ENCODE results near the gene SGK2.
"Not testable (repeated sequence)": the region's sequence is repeated elsewhere in the genome, so short reads cannot be mapped to it uniquely, and the experiment has no call there.

SGK2 gene

GRCh38 chr20:43563429-43563828, 4.6 kb downstream of the SGK2 start:
- no peak for DNase-seq (ENCODE audit: low read depth in 2 of 2)

- DNase-seq (ENCODE audit: low read depth in 2 of 2): no peak
Observed at GRCh38 chr20:43563991-43564390, 5.2 kb downstream of the SGK2 start.

- no peak for DNase-seq (ENCODE audit: low read depth in 2 of 2)
Observed at GRCh38 chr20:43564455-43564854, 5.6 kb downstream of the SGK2 start.

DNA sequence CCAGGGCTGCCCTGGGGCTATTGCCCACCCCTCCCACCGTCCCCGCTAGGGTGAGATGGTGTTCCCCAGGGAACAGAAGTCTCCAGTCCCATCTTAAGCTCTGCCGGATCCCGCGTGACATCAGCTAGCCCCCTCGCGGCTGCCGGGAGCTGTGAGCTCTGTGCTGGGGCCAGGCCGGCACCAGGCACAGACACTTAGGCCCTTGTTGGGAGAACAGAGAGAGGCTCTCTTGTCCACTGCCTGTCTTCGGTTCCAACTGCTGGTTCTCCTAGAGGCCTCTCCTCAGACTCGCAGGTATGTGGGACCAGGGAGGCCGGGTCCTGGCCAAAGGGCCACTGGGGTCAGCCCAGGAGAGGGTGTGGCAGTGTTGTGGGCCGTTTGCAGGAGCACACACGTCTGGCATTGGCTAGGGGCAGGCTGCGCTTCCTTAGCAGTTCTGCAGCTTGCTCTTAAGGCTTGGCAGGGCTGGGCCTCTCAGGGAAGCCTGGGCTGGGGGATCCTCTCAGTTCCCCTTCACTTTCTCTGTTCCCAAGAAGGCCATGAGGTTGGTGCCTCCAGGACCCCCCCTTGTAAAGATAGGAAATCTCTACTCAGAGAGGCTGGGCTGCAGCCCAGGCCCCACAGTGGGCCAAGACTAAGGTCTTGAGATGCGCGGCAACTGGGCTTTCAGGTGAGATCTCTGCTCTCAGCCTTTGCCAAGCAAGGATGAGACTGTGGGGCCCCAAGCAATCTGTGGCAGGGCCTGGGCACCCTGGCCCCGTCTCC, 6.3 kb downstream of the SGK2 start:
- no peak for DNase-seq (ENCODE audit: low read depth in 2 of 2)

GRCh38 chr20:43565758-43566104, 6.9 kb downstream of the SGK2 start:
- no peak for DNase-seq (ENCODE audit: low read depth in 2 of 2)

GRCh38 chr20:43567477-43567876, 8.7 kb downstream of the SGK2 start:
- DNase-seq (ENCODE audit: low read depth in 2 of 2): no peak

DNA sequence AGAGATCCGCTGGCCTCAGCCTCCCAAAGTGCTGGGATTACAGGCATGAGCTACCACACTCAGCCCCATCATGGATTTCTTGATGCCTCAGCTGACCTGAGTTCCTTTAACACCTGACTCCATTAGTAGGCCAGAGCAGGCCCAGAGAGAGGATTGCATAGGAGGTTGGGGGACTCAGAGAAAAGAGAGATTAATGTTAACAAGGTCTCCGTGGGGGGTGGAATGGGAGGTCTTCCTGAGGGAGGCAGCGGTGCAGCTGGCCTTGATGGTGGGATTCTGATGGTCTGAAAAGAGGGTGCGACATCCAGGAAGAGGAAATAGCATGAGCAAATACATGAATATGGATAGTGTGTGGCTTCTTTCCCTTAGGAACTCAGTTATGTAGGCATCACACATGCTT, 9.9 kb downstream of the SGK2 start:
- no peak for DNase-seq (ENCODE audit: low read depth in 2 of 2)

DNA sequence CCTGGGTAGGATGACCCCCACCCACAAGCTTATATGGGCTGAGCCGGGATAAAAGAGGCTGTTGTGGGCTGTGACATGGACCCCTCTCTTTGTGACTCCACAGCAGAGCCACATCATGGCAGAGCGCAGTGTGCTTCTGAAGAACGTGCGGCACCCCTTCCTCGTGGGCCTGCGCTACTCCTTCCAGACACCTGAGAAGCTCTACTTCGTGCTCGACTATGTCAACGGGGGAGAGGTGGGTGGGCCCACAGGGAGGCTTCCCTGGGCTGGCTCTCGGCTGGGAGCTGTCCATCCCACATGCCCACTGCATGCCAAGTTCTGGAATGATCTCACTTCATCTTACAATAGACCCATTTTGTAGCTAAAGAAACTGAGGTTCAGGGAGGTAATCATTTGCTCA, 10.5 kb downstream of the SGK2 start:
- DNase-seq (ENCODE audit: low read depth in 2 of 2): no peak

- no peak for DNase-seq (ENCODE audit: low read depth in 2 of 2)
Observed at GRCh38 chr20:43570496-43570895, 11.7 kb downstream of the SGK2 start.

- no peak for DNase-seq (ENCODE audit: low read depth in 2 of 2)
Observed at GRCh38 chr20:43571310-43571709, 12.5 kb downstream of the SGK2 start.

- no peak for DNase-seq (ENCODE audit: low read depth in 2 of 2)
Observed at GRCh38 chr20:43571771-43572170, 12.9 kb downstream of the SGK2 start.

DNA sequence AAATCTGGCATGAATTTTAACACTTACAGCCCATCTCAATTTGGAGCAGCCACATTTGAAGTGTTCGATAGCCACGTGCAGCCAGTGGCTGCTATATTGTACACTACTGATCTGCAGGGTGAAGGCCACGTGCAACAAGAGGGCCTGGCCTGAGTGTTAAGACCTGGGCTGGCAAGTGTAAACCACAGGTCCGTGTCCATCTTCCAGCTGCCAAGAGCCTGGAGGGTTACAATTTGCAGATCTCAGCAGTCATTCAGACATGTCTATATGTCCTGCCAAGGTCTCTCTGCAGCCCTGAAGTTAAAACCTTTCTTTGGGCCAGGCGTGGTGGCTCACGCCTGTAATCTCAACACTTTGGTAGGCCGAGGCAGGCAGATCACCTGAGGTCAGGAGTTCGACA, 14.1 kb downstream of the SGK2 start:
- DNase-seq (ENCODE audit: low read depth in 2 of 2): no peak

DNA sequence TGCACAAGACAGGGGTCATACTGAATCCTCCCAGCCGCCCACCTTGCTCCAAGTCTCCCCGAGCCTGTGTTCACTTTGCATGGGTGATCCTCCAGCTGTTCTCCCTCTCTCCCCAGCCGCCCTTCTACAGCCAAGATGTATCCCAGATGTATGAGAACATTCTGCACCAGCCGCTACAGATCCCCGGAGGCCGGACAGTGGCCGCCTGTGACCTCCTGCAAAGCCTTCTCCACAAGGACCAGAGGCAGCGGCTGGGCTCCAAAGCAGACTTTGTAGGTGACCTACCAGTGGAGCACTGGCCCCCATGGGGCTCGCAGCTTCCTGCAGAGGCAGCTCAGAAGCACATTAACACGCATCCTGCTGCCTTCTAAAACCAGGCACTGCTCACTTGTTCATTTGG, 17.3 kb downstream of the SGK2 start:
- no peak for DNase-seq (ENCODE audit: low read depth in 2 of 2)

- no peak for DNase-seq (ENCODE audit: low read depth in 2 of 2)
Observed at GRCh38 chr20:43579861-43580793, 21.3 kb downstream of the SGK2 start.

- no peak for DNase-seq (ENCODE audit: low read depth in 2 of 2)
Observed at GRCh38 chr20:43583133-43583864, 24.5 kb downstream of the SGK2 start.

- peak; percentile 58 to 66 for DNase-seq (ENCODE audit: low read depth in 2 of 2)
Observed at GRCh38 chr20:43583982-43584432, 25.2 kb downstream of the SGK2 start.

DNA sequence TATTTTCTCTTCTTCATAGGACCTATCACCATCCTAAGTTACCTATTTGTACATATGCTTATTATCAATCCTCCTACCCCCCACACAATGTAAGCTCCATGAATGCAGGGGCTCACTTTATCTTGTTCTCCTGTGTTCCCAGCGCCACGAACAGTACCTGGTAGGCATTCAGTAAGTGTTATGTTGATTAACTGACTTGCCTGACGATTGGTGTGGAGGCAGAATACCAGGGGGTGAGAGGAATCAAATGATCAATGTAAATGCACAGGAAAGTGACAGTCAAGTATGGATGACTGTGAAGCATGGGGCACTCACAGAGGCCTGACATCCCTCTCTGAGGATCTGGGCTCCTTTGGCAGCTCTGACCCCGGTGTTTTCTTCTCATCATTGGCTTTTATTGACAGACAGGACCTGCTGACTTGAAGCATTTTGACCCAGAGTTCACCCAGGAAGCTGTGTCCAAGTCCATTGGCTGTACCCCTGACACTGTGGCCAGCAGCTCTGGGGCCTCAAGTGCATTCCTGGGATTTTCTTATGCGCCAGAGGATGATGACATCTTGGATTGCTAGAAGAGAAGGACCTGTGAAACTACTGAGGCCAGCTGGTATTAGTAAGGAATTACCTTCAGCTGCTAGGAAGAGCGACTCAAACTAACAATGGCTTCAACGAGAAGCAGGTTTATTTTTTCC, 25.8 kb downstream of the SGK2 start:
- peak in 1 of 2 experiments; percentile 4 for DNase-seq (ENCODE audit: low read depth in 2 of 2)

DNA sequence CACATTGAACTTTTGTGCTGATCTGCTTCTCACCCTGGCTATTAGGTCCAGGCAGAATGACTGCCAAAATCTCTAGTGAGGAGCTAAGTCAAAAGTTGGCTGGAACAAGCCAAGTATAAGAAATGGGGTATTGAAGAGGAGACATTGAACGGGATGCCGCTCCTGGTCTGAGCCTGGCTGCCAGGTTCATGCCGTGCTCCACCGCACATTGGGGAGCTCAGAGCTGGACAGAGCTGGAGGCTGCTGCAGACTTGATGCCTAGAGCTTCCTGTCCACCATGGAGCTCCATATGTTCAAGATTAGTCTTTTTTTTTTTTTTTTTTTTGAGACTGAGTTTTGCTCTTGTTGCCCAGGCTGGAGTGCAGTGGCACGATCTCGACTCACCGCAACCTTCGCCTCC, 27.8 kb downstream of the SGK2 start:
- DNase-seq (ENCODE audit: low read depth in 2 of 2): no peak

- DNase-seq (ENCODE audit: low read depth in 2 of 2): not testable (repeated sequence)
Observed at GRCh38 chr20:43588526-43588925, 29.7 kb downstream of the SGK2 start.

DNA sequence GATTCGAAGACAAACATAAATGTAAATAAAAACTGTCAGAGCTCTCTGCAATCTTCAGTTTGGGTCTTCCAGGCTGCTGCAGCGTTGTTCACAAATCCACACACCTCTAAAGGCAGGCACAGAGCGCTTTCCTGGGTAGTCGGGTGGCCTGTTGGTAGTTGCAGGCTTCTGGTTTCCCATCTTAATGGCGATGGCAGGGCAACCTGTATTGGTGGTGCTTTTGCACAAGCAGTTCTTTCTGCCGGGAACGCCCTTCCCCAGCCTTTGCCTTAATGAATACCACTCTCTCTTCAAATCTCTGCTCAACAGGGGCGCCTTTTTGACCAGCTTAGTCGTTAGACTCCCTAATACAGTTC, 31.2 kb downstream of the SGK2 start:
- DNase-seq (ENCODE audit: low read depth in 2 of 2): no peak

DNA sequence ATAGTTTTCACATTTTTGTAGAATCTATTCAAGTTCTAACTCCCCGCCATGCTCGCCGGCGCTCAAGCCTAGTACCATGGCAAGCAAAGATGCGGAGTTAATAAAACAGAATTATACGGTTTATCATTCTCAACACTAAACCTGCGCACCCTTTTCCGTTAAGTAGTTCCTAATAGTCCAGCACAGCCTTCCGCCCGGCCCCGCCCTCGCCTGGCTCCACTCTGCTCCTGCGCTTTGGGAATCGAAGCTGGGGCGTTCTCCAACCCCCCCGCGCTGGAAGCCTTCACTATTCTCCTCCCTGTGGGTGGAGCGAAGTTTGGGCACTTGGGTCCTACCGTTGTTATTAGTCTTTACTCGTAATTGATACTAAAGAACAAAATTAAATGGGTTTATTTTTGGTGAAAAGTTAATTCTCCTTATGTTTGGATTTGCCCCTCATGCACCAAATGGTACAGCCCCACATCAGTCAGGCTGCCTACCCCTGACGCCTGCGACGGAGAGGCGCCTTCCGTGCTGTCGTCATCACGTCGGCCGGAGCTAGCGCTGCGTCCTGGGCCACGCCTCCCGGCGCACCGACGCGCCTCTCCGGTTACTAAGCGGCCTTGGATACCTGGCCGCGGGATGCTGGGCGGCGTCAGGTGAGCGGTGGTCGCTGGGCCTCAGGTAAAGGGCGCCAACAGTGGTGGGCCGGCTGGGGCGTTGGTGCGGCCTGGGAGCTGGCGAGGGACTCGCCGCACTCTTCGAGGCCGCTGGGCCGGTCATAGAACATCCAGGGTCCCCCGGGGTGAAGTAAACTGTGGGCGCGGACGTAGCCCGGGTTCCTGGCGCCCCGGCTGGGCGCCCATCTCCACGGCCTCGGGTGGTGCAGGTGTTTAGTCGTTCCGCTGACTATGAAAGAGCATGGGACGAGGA, 31.8 kb downstream of the SGK2 start, which contains the start of gene IFT52:
IFT52 (plus strand) TSS at position 546 of the 912 bp plus-strand sequence. CDS start 3,762 bp downstream, outside the sequence.
- peak; percentile 62 to 74 for DNase-seq (ENCODE audit: low read depth in 2 of 2)

Data from fibroblast of skin of left biceps (primary cell).